H9 (cell line): ENCODE data around the gene ANKS1B. TPM values are rescaled to one million over a fixed set of nuclear protein-coding genes. Genes with fewer than 3 reads are reported as not detected.

Experiments
- DNase-seq: peaks from one replicate; pipeline ENCODE4 v3.0.0-alpha.2; 2017
- H2AFZ ChIP-seq: one replicate; pipeline ENCODE4 v1.6.1; 2013; ENCODE audit warnings: mild to moderate bottlenecking, low read length, control low read depth, moderate library complexity
- H2AK5ac ChIP-seq: 2 replicates; pipeline ENCODE4 v1.6.1; 2013; ENCODE audit warnings: low read length, control low read depth, mixed read lengths; ENCODE audit not compliant: insufficient read length
- H2BK120ac ChIP-seq: one replicate; pipeline ENCODE4 v1.6.1; 2013; ENCODE audit warnings: low read depth, mild to moderate bottlenecking, low read length, control low read depth, inconsistent platforms; ENCODE audit not compliant: poor library complexity, severe bottlenecking
- H2BK12ac ChIP-seq: 2 replicates; pipeline ENCODE4 v1.6.1; 2013; ENCODE audit warnings: low read length, control low read depth, mixed read lengths, low read depth; ENCODE audit not compliant: insufficient read length
- H2BK15ac ChIP-seq: 2 replicates; pipeline ENCODE4 v1.6.1; 2013; ENCODE audit warnings: low read depth, low read length, control low read depth
- H2BK20ac ChIP-seq: one replicate; pipeline ENCODE4 v1.6.1; 2013; ENCODE audit warnings: low read depth, mild to moderate bottlenecking, low read length, control low read depth, inconsistent platforms; ENCODE audit not compliant: poor library complexity, severe bottlenecking
- H2BK5ac ChIP-seq: 2 replicates; pipeline ENCODE4 v1.6.1; 2013; ENCODE audit warnings: low read length, control low read depth, mixed read lengths; ENCODE audit not compliant: insufficient read length
- H3K14ac ChIP-seq: 2 replicates; pipeline ENCODE4 v1.6.1; 2013; ENCODE audit warnings: low read length, control low read depth; ENCODE audit not compliant: insufficient read depth
- H3K18ac ChIP-seq: 2 replicates; pipeline ENCODE4 v1.6.1; 2013; ENCODE audit warnings: low read depth, mild to moderate bottlenecking, mixed read lengths, low read length, control low read depth; ENCODE audit not compliant: insufficient read length
- H3K23ac ChIP-seq: 2 replicates; pipeline ENCODE4 v1.6.1; 2013; ENCODE audit warnings: low read length, control low read depth, mixed read lengths, low read depth; ENCODE audit not compliant: insufficient read length
- H3K23me2 ChIP-seq: 2 replicates; pipeline ENCODE4 v1.6.1; 2013; ENCODE audit warnings: low read depth, mild to moderate bottlenecking, mixed read lengths, low read length, control low read depth; ENCODE audit not compliant: insufficient read length, poor library complexity, severe bottlenecking
- H3K27ac ChIP-seq: 2 replicates; pipeline ENCODE4 v1.5.1; 2013; ENCODE audit warnings: low read length, control low read depth, mixed read lengths, low read depth; ENCODE audit not compliant: insufficient read length
- H3K27me3 ChIP-seq: 2 replicates; pipeline ENCODE4 v1.6.1; 2013; ENCODE audit warnings: low read length, control low read depth, inconsistent platforms; ENCODE audit not compliant: insufficient read depth
- H3K4ac ChIP-seq: 2 replicates; pipeline ENCODE4 v1.6.1; 2013; ENCODE audit warnings: low read depth, mild to moderate bottlenecking, control low read depth, inconsistent platforms, low read length, moderate library complexity
- H3K4me1 ChIP-seq: 2 replicates; pipeline ENCODE4 v1.6.1; 2013; ENCODE audit warnings: low read length, control low read depth, inconsistent platforms; ENCODE audit not compliant: insufficient read depth
- H3K4me2 ChIP-seq: 2 replicates; pipeline ENCODE4 v1.6.1; 2013; ENCODE audit warnings: low read length, control low read depth, mixed read lengths; ENCODE audit not compliant: insufficient read length, insufficient read depth
- H3K56ac ChIP-seq: 2 replicates; pipeline ENCODE4 v1.6.1; 2013; ENCODE audit warnings: low read depth, mild to moderate bottlenecking, mixed read lengths, low read length, control low read depth; ENCODE audit not compliant: insufficient read length
- H3K79me1 ChIP-seq: 2 replicates; pipeline ENCODE4 v1.6.1; 2013; ENCODE audit warnings: low read depth, mild to moderate bottlenecking, moderate library complexity, low read length, control low read depth, inconsistent platforms; ENCODE audit not compliant: insufficient read depth, poor library complexity, severe bottlenecking
- H3K79me2 ChIP-seq: 2 replicates; pipeline ENCODE4 v1.6.1; 2013; ENCODE audit warnings: low read length, control low read depth, inconsistent platforms; ENCODE audit not compliant: insufficient read depth
- H3K9ac ChIP-seq: 2 replicates; pipeline ENCODE4 v1.6.1; 2013; ENCODE audit warnings: low read length, control low read depth, mixed read lengths; ENCODE audit not compliant: insufficient read length; ENCODE audit errors: extremely low read depth
- H3K9me3 ChIP-seq: one replicate; pipeline ENCODE4 v1.6.1; 2013; ENCODE audit warnings: low read depth, low read length, inconsistent platforms; ENCODE audit not compliant: control insufficient read depth
- H3T11ph ChIP-seq: one replicate; pipeline ENCODE4 v1.6.1; 2013; ENCODE audit warnings: mild to moderate bottlenecking, low read length, control low read depth, inconsistent platforms
- H4K20me1 ChIP-seq: one replicate; pipeline ENCODE4 v1.6.1; 2013; ENCODE audit not compliant: control insufficient read depth, insufficient read length, insufficient read depth
- H4K5ac ChIP-seq: 2 replicates; pipeline ENCODE4 v1.6.1; 2013; ENCODE audit warnings: low read depth, mild to moderate bottlenecking, mixed read lengths, low read length, control low read depth; ENCODE audit not compliant: insufficient read length
- H4K8ac ChIP-seq: replicated peaks from 2 replicates; pipeline ENCODE4 v1.6.1; 2013; ENCODE audit warnings: low read length, control low read depth, mixed read lengths, low read depth; ENCODE audit not compliant: insufficient read length
- H4K91ac ChIP-seq: 2 replicates; pipeline ENCODE4 v1.6.1; 2013; ENCODE audit warnings: low read depth, mild to moderate bottlenecking, moderate library complexity, mixed read lengths, low read length, control low read depth; ENCODE audit not compliant: insufficient read length
- H3K27ac Mint-ChIP-seq, 3 experiments: 2 replicates in 2 of 3; 3 replicates in 1 of 3; pipeline ENCODE4 v1.8.0; 2020 to 2021; ENCODE audit warnings: mixed read lengths in 3 of 3, mild to moderate bottlenecking in 1 of 3, moderate library complexity in 1 of 3
- H3K27me3 Mint-ChIP-seq: 2 replicates; pipeline ENCODE4 v1.8.0; 2021; ENCODE audit warnings: low read depth, mild to moderate bottlenecking, moderate library complexity, mixed read lengths
- H3K36me3 Mint-ChIP-seq, 3 experiments: 2 replicates in 2 of 3; 3 replicates in 1 of 3; pipeline ENCODE4 v1.8.0; 2020 to 2021; ENCODE audit warnings: low read depth in 3 of 3, mixed read lengths in 3 of 3; ENCODE audit not compliant: insufficient read depth in 1 of 3
- H3K4me1 Mint-ChIP-seq, 2 experiments: 2 replicates each; pipeline ENCODE4 v1.8.0; 2020; ENCODE audit warnings: mixed read lengths in 2 of 2
- H3K4me3 Mint-ChIP-seq, 2 experiments: 2 replicates in 1 of 2; 3 replicates in 1 of 2; pipeline ENCODE4 v1.8.0; 2020 to 2021; ENCODE audit warnings: mild to moderate bottlenecking in 2 of 2, mixed read lengths in 2 of 2, moderate library complexity in 1 of 2
- H3K9me3 Mint-ChIP-seq, 2 experiments: 2 replicates in 1 of 2; 3 replicates in 1 of 2; pipeline ENCODE4 v1.8.0; 2020; ENCODE audit warnings: mild to moderate bottlenecking in 2 of 2, mixed read lengths in 2 of 2, moderate library complexity in 1 of 2
- CTCF ChIP-seq: fragments of 200-600 bp; sonication (generic); conservative IDR thresholded peaks from 3 replicates; pipeline ENCODE4 v1.8.0; 2021; ENCODE audit warnings: antibody characterized with exemption, mild to moderate bottlenecking
- WGBS: extraction: QIAGEN DNeasy Blood & Tissue Kit; methylation state at CpG from one replicate; pipeline ENCODE4 v1.1.7; 2013; ENCODE audit warnings: missing lambda C conversion rate, low lambda C conversion rate, mixed read lengths; ENCODE audit not compliant: insufficient read length; ENCODE audit errors: extremely low coverage; 5-methylcytosine and 5-hydroxymethylcytosine counted together
- total RNA-seq: library from RNA; stranded (reverse); gene quantifications from 2 replicates; pipeline ENCODE4 v1.2.1, GENCODE V29; 2021

ANKS1B gene
- total RNA-seq, 1 experiment from 2014 or later, result 4.1 TPM

GRCh38 chr12:98863167-98863566 is 1121.6 kb downstream of the ANKS1B start:
- peaks cover 34 to 38% of the 10 kb centered on the region in 2 experiments for H3K4me1 Mint-ChIP-seq
- peak overlapping the region in 2 of 3 experiments; percentile 50 to 65; a peak in 4 of 7 replicates for H3K27ac Mint-ChIP-seq

More at GRCh38 chr12:98863167-98863566, 1121.6 kb downstream of the ANKS1B start:
- Mint-ChIP-seq H3K27me3 (no peaks in the 10 kb centered on the region), H3K36me3 (no peaks in the 10 kb centered on the region; a peak in 2 of 7 replicates), H3K4me3 (peak overlapping the region in 1 of 2 experiments; percentile 64; a peak in 2 of 5 replicates), H3K9me3 (no peaks in the 10 kb centered on the region; a peak in 3 of 5 replicates)
- Histone ChIP-seq H2BK12ac (no peak overlapping the region), H4K91ac (no peak overlapping the region), H3K23me2 (no peaks in the 10 kb centered on the region), H2BK20ac (no peak overlapping the region), H3K79me2 (no peaks in the 10 kb centered on the region), H3K4me1 (peaks cover 3% of the 10 kb centered on the region; the same call in 1 of the 2 replicates), H4K8ac (no peak overlapping the region), H3K79me1 (no peaks in the 10 kb centered on the region), H3K27me3 (no peaks in the 10 kb centered on the region), H2BK120ac (no peak overlapping the region), H3K56ac (no peak overlapping the region), H3K14ac (no peak overlapping the region), H3T11ph (no peak overlapping the region), H3K9ac (no peak overlapping the region), H4K20me1 (no peaks in the 10 kb centered on the region), H3K4me2 (peak overlapping the region; percentile 6), H3K27ac (no peak overlapping the region), H2BK5ac (no peak overlapping the region), H2AFZ (no peak overlapping the region), H3K23ac (no peak overlapping the region), H3K18ac (no peak overlapping the region), H4K5ac (no peak overlapping the region), H2AK5ac (no peak overlapping the region), H3K9me3 (no peaks in the 10 kb centered on the region), H2BK15ac (no peak overlapping the region), H3K4ac (no peak overlapping the region)
- TF ChIP-seq CTCF, result peak; percentile 44
- WGBS, result no CpG with 5 or more reads among the region's 3 CpGs
- peak; percentile 78 for DNase-seq
